H1 (cell line): Measurements from ENCODE around the gene WNT11. TPM values are rescaled to one million over a fixed set of nuclear protein-coding genes. Genes with fewer than 3 reads are reported as not detected.

ENCODE experiments used
- CTCF ChIA-PET: fragments of 300-600 bp; sonication (Branson Sonifier 250); formaldehyde crosslinking; loops from one replicate; lab custom pipeline; 2021; ENCODE audit not compliant: partially characterized antibody; lab: Charles Lee
- POLR2A ChIA-PET: fragments of 300-600 bp; sonication (Branson Sonifier 250); formaldehyde crosslinking; loops from one replicate; lab custom pipeline; 2021; ENCODE audit warnings: inconsistent platforms; ENCODE audit not compliant: partially characterized antibody; lab: Charles Lee
- DNase-seq, 2 experiments: peaks; one replicate each; pipeline versions ENCODE4 v3.0.0 to v3.0.0-alpha.2; 2010 to 2022; ENCODE audit warnings: low spot score in 2 of 2, low read depth in 1 of 2, mixed read lengths in 1 of 2
- FAIRE-seq: peaks from 2 replicates; lab custom pipeline; 2011; peaks lifted over from hg19 to GRCh38; lab: Jason Lieb, UNC
- H2AFZ ChIP-seq: 2 replicates; pipeline ENCODE4 v1.8.1; 2012; ENCODE audit warnings: low read length, inconsistent platforms
- H2AK5ac ChIP-seq: 2 replicates; pipeline ENCODE4 v1.6.1; 2013; ENCODE audit warnings: low read depth, low read length
- H2BK120ac ChIP-seq: replicated peaks from 2 replicates; pipeline ENCODE3; 2013; ENCODE audit warnings: low read depth, low read length, inconsistent platforms
- H2BK12ac ChIP-seq: 2 replicates; pipeline ENCODE4 v1.6.1; 2013; ENCODE audit warnings: low read depth, low read length
- H2BK15ac ChIP-seq: 2 replicates; pipeline ENCODE4 v1.6.1; 2013; ENCODE audit warnings: low read length
- H2BK20ac ChIP-seq: 2 replicates; pipeline ENCODE4 v1.6.1; 2013; ENCODE audit warnings: low read length
- H2BK5ac ChIP-seq: 2 replicates; pipeline ENCODE4 v1.6.1; 2013; ENCODE audit warnings: low read depth, low read length
- H3K14ac ChIP-seq: 2 replicates; pipeline ENCODE4 v1.6.1; 2013; ENCODE audit warnings: inconsistent platforms; ENCODE audit not compliant: insufficient read length
- H3K18ac ChIP-seq: 2 replicates; pipeline ENCODE4 v1.6.1; 2013; ENCODE audit warnings: low read length; ENCODE audit errors: extremely low read depth
- H3K23ac ChIP-seq: 2 replicates; pipeline ENCODE4 v1.6.1; 2013; ENCODE audit warnings: inconsistent platforms; ENCODE audit not compliant: insufficient read length
- H3K23me2 ChIP-seq: 2 replicates; pipeline ENCODE4 v1.6.1; 2013; ENCODE audit warnings: low read depth, low read length
- H3K27ac ChIP-seq: 2 replicates; pipeline ENCODE4 v1.6.1; 2011; ENCODE audit warnings: low read depth, low read length, inconsistent platforms
- H3K27me3 ChIP-seq, 4 experiments: replicated peaks in 1 of 4; 1 replicate in 1 of 4; 2 replicates in 3 of 4; pipeline versions ENCODE4 v1.6.1 to v1.8.1; 2011 to 2013; ENCODE audit warnings: low read length in 3 of 4, mild to moderate bottlenecking in 3 of 4, inconsistent platforms in 2 of 4, mixed read lengths in 2 of 4, moderate library complexity in 1 of 4; ENCODE audit not compliant: control insufficient read depth in 3 of 4, insufficient read depth in 3 of 4; ENCODE audit errors: extremely low read depth in 1 of 4
- H3K36me3 ChIP-seq, 4 experiments: 2 replicates each; pipeline versions ENCODE4 v1.6.1 to v1.8.1; 2011 to 2013; ENCODE audit warnings: mild to moderate bottlenecking in 4 of 4, low read length in 3 of 4, moderate library complexity in 2 of 4, control low read depth in 1 of 4, inconsistent platforms in 1 of 4; ENCODE audit not compliant: insufficient read depth in 4 of 4, control insufficient read depth in 2 of 4
- H3K4ac ChIP-seq: replicated peaks from 2 replicates; pipeline ENCODE3; 2013; ENCODE audit warnings: low read length, low read depth, mixed read lengths, inconsistent platforms; ENCODE audit not compliant: insufficient read length
- H3K4me1 ChIP-seq, 4 experiments: replicated peaks in 1 of 4; 1 replicate in 1 of 4; 2 replicates in 3 of 4; pipeline versions ENCODE4 v1.6.1 to v1.8.1; 2011 to 2013; ENCODE audit warnings: low read length in 3 of 4, inconsistent platforms in 2 of 4, mixed read lengths in 1 of 4; ENCODE audit not compliant: insufficient read depth in 4 of 4, control insufficient read depth in 3 of 4
- H3K4me2 ChIP-seq, 2 experiments: 2 replicates each; pipeline versions ENCODE4 v1.6.1 to v1.8.1; 2011 to 2013; ENCODE audit warnings: low read depth in 2 of 2, low read length in 2 of 2, control low read depth in 1 of 2, inconsistent platforms in 1 of 2, mild to moderate bottlenecking in 1 of 2; ENCODE audit not compliant: insufficient read depth in 1 of 2
- H3K4me3 ChIP-seq, 4 experiments: fragments of 200-600, 300-600 bp in 1 of 4; sonication (generic), shearing (Covaris generic), sonication (Bioruptor Twin) in 1 of 4; 2 replicates each; pipeline versions ENCODE4 v1.5.1 to v1.8.1; 2011 to 2016; ENCODE audit warnings: low read length in 4 of 4, low read depth in 3 of 4, control low read depth in 2 of 4, inconsistent platforms in 2 of 4, mild to moderate bottlenecking in 2 of 4, mixed read lengths in 1 of 4, moderate library complexity in 1 of 4; ENCODE audit not compliant: insufficient read depth in 2 of 4; ENCODE audit errors: extremely low read depth in 1 of 4
- H3K56ac ChIP-seq: replicated peaks from 2 replicates; pipeline ENCODE3; 2013; ENCODE audit warnings: low read depth, mild to moderate bottlenecking, mixed read lengths, low read length, inconsistent platforms; ENCODE audit not compliant: insufficient read length
- H3K79me1 ChIP-seq: 2 replicates; pipeline ENCODE4 v1.6.1; 2013; ENCODE audit warnings: low read depth, low read length, control low read depth
- H3K79me2 ChIP-seq, 2 experiments: 2 replicates each; pipeline versions ENCODE4 v1.6.1 to v1.8.1; 2012 to 2013; ENCODE audit warnings: low read length in 2 of 2, mild to moderate bottlenecking in 2 of 2, inconsistent platforms in 1 of 2; ENCODE audit not compliant: insufficient read depth in 2 of 2, control insufficient read depth in 1 of 2
- H3K9ac ChIP-seq, 4 experiments: replicated peaks in 1 of 4; 1 replicate in 1 of 4; 2 replicates in 3 of 4; pipeline versions ENCODE4 v1.6.1 to v1.8.1; 2011 to 2013; ENCODE audit warnings: low read depth in 3 of 4, low read length in 3 of 4, control low read depth in 2 of 4, mild to moderate bottlenecking in 2 of 4, moderate library complexity in 2 of 4, inconsistent platforms in 1 of 4; ENCODE audit errors: extremely low read depth in 1 of 4
- H3K9me3 ChIP-seq, 2 experiments: 2 replicates each; pipeline versions ENCODE4 v1.6.1 to v1.8.1; 2012 to 2013; ENCODE audit warnings: mild to moderate bottlenecking in 2 of 2, moderate library complexity in 2 of 2, control low read depth in 1 of 2, inconsistent platforms in 1 of 2, low read depth in 1 of 2, low read length in 1 of 2, mixed read lengths in 1 of 2; ENCODE audit not compliant: insufficient read depth in 2 of 2
- H4K20me1 ChIP-seq, 2 experiments: replicated peaks in 1 of 2; 2 replicates each; pipeline versions ENCODE3 to v1.8.1; 2011 to 2013; ENCODE audit warnings: inconsistent platforms in 2 of 2, low read length in 2 of 2, mild to moderate bottlenecking in 1 of 2; ENCODE audit not compliant: insufficient read depth in 2 of 2, control insufficient read depth in 1 of 2
- H4K5ac ChIP-seq: 2 replicates; pipeline ENCODE4 v1.6.1; 2013; ENCODE audit warnings: low read length, low read depth, mixed read lengths, inconsistent platforms; ENCODE audit not compliant: insufficient read length
- H4K8ac ChIP-seq: 2 replicates; pipeline ENCODE4 v1.8.0; 2013; ENCODE audit warnings: mild to moderate bottlenecking, moderate library complexity, low read length, inconsistent platforms; ENCODE audit not compliant: insufficient read depth; ENCODE audit errors: extremely low read depth
- H4K91ac ChIP-seq: replicated peaks from 2 replicates; pipeline ENCODE3; 2013; ENCODE audit warnings: low read length, mixed read lengths, inconsistent platforms; ENCODE audit not compliant: insufficient read length
- ATF3 ChIP-seq: IDR thresholded peaks from 2 replicates; pipeline ENCODE4 v1.6.1; 2011; ENCODE audit warnings: low read depth, mild to moderate bottlenecking, low read length; ENCODE audit not compliant: insufficient read depth
- BACH1 ChIP-seq: IDR thresholded peaks from 2 replicates; pipeline ENCODE4 v1.6.1; 2012; ENCODE audit warnings: low read length, improper control_type of control experiment
- BRCA1 ChIP-seq: IDR thresholded peaks from 2 replicates; pipeline ENCODE4 v1.6.1; 2012; ENCODE audit warnings: low read depth, low read length, improper control_type of control experiment
- CBX5 ChIP-seq: fragments of 300-800, 300-1000 bp; sonication (generic); IDR thresholded peaks from 2 replicates; pipeline ENCODE4 v1.7.1; 2016; ENCODE audit warnings: antibody characterized with exemption, low read length, low read depth
- FOSL1 ChIP-seq: IDR thresholded peaks from 2 replicates; pipeline ENCODE4 v1.6.1; 2011; ENCODE audit warnings: mild to moderate bottlenecking, low read depth, low read length, moderate library complexity; ENCODE audit not compliant: insufficient read depth
- GTF2F1 ChIP-seq: IDR thresholded peaks from 2 replicates; pipeline ENCODE4 v1.6.1; 2012; ENCODE audit warnings: low read depth, low read length, improper control_type of control experiment, borderline replicate concordance
- HDAC6 ChIP-seq: IDR thresholded peaks from one replicate; pipeline ENCODE4 v1.7.1; 2012; ENCODE audit warnings: low read depth, mild to moderate bottlenecking, inconsistent platforms, low read length, moderate library complexity
- JUND ChIP-seq: IDR thresholded peaks from 2 replicates; pipeline ENCODE4 v1.6.1; 2011; ENCODE audit warnings: mild to moderate bottlenecking, improper control_type of control experiment, low read length
- RFX5 ChIP-seq: IDR thresholded peaks from 2 replicates; pipeline ENCODE4 v1.6.1; 2011; ENCODE audit warnings: low read depth, low read length, improper control_type of control experiment, borderline replicate concordance
- SP4 ChIP-seq: IDR thresholded peaks from 2 replicates; pipeline ENCODE4 v1.6.1; 2012; ENCODE audit warnings: low read length, inconsistent platforms
- SUZ12 ChIP-seq: fragments of 200-600 bp; sonication (generic); IDR thresholded peaks from 2 replicates; pipeline ENCODE4 v1.6.1; 2012; ENCODE audit warnings: mild to moderate bottlenecking, inconsistent platforms, low read length, moderate library complexity, mixed read lengths
- ZNF274 ChIP-seq: IDR thresholded peaks from 2 replicates; pipeline ENCODE4 v1.7.0; 2012; ENCODE audit warnings: low read length, borderline replicate concordance; ENCODE audit errors: extremely low read depth
- WGBS, 2 experiments: shearing (Covaris generic) in 1 of 2; methylation state at CpG; one replicate each; pipeline versions ENCODE4 v1.1.6 to v1.1.7; 2013 to 2015; ENCODE audit warnings: low lambda C conversion rate in 2 of 2, mixed read lengths in 2 of 2, inconsistent platforms in 1 of 2, low coverage in 1 of 2, missing lambda C conversion rate in 1 of 2; ENCODE audit not compliant: insufficient replicate concordance in 2 of 2, insufficient coverage in 1 of 2, insufficient read length in 1 of 2; ENCODE audit errors: extremely low coverage in 1 of 2, missing lambda C conversion rate in 1 of 2; 5-methylcytosine and 5-hydroxymethylcytosine counted together
- polyA plus RNA-seq, 7 experiments: library from polyadenylated mRNA; depleted of rRNA in 3 of 7; stranded (reverse) in 5 of 7; unstranded in 2 of 7; fragments of >200 nt in 5 of 7; fragments of 200-250 nt in 2 of 7; gene quantifications; 1 replicate in 5 of 7; 2 replicates in 1 of 7; 4 replicates in 1 of 7; pipeline versions ENCODE4 v1.2.1 to v1.2.3, GENCODE V29; 2011 to 2013; ENCODE audit warnings: missing spikeins in 2 of 7, mixed read lengths in 2 of 7
- total RNA-seq: library from RNA; stranded (reverse); fragmentation: NEBNext Ultra II Directional; extraction: Animal tissue kit (Norgen Biotek cat#: 25700); gene quantifications from 2 replicates; pipeline ENCODE4 v1.2.1, GENCODE V29; 2021

WNT11 gene
- total and polyA plus RNA-seq, 2 of the 8 experiments (the other 6 are each of a cell fraction or from before 2014, with no cell fraction given): 0.11 to 0.45 TPM

GRCh38 chr11:76140912-76141574 lies 65.3 kb downstream of the WNT11 start:
- Histone ChIP-seq H3K79me1 (no peaks in the 10 kb centered on the region), H2AFZ (no peak overlapping the region), H2BK120ac (no peak overlapping the region), H2BK15ac (no peak overlapping the region), H2AK5ac (no peak overlapping the region), H3K4me2 (no peak overlapping the region), H3K56ac (no peak overlapping the region), H4K5ac (no peak overlapping the region), H3K79me2 (no peaks in the 10 kb centered on the region), H4K8ac (no peak overlapping the region), H3K23me2 (no peaks in the 10 kb centered on the region), H3K14ac (no peak overlapping the region), H2BK20ac (no peak overlapping the region), H3K9ac (no peak overlapping the region), H4K20me1 (no peaks in the 10 kb centered on the region), H3K18ac (no peak overlapping the region), H3K4me1 (no peaks in the 10 kb centered on the region), H3K27ac (no peak overlapping the region), H4K91ac (no peak overlapping the region), H3K27me3 (no peaks in the 10 kb centered on the region), H3K9me3 (no peaks in the 10 kb centered on the region), H2BK12ac (no peak overlapping the region), H3K23ac (no peak overlapping the region), H3K36me3 (peaks cover 0 to 9% (median 0%) of the 10 kb centered on the region in 4 experiments; a peak in 4 of 8 replicates), H3K4ac (no peak overlapping the region), H3K4me3 (no peak overlapping the region), H2BK5ac (no peak overlapping the region)
- ChIA-PET POLR2A (no interaction called here), CTCF (interaction anchor here (1.2 to 5.7 kb wide), 3 partner anchors 12 to 243 kb away, joined by 4 to 42 read pairs (median 5); no protein-coding TSS in a partner anchor)
- WGBS, 2 experiments: 95% methylated on average over 21 of the region's 22 CpGs; no CpG with 5 or more reads in 1 of the 2 experiments
- DNase-seq (no peak), FAIRE-seq (no peak)
- TF ChIP-seq SP4 (no peak), HDAC6 (no peak), BRCA1 (no peak), BACH1 (no peak), ZNF274 (no peak), SUZ12 (no peak), JUND (no peak), RFX5 (no peak), GTF2F1 (no peak), CBX5 (no peak), ATF3 (no peak), FOSL1 (no peak)
